ENCODE results near the gene FAM20C. TPM values are rescaled to one million over a fixed set of nuclear protein-coding genes. Genes with fewer than 3 reads are reported as not detected.

FAM20C gene
- total RNA-seq, 4 donors from 2014 or later, result 3.8 to 28.8 (median 16.4) TPM

DNA sequence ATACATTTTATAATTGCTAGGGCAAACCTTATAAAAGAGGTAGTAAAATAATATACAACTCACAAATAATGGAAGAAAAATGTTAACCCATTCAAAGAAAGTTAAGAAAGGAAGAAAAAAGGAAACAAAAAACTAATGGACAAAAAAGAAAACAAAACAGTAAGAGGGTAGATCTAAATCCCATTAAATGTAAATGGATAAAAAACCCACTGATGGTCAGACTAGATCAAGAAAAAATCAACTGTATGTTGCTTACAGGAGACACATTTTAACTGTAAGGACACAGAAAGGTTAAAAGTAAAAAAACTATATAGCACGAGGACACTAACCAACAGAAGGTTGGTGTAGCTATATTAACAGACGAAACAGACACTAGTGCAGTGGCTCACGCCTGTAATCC is 115.6 kb downstream of the FAM20C start:
- intact Hi-C loops (cut with DNase I; ENCODE audit: low total_unique reads), result no loop called here
- DNase-seq, result no peak
- Histone ChIP-seq H3K9me3 (no peaks in the 10 kb centered on the region), H3K4me1 (no peaks in the 10 kb centered on the region), H3K27me3 (no peaks in the 10 kb centered on the region), H3K36me3 (no peaks in the 10 kb centered on the region), H3K27ac (no peak overlapping the region), H3K4me3 (no peak overlapping the region)
- TF ChIP-seq, protein P1, sequence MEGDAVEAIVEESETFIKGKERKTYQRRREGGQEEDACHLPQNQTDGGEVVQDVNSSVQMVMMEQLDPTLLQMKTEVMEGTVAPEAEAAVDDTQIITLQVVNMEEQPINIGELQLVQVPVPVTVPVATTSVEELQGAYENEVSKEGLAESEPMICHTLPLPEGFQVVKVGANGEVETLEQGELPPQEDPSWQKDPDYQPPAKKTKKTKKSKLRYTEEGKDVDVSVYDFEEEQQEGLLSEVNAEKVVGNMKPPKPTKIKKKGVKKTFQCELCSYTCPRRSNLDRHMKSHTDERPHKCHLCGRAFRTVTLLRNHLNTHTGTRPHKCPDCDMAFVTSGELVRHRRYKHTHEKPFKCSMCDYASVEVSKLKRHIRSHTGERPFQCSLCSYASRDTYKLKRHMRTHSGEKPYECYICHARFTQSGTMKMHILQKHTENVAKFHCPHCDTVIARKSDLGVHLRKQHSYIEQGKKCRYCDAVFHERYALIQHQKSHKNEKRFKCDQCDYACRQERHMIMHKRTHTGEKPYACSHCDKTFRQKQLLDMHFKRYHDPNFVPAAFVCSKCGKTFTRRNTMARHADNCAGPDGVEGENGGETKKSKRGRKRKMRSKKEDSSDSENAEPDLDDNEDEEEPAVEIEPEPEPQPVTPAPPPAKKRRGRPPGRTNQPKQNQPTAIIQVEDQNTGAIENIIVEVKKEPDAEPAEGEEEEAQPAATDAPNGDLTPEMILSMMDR (IDR thresholded peaks at IDR 0.05), result no peak
- TF ChIP-seq POLR2A (IDR thresholded peaks at IDR 0.05), result no peak

DNA sequence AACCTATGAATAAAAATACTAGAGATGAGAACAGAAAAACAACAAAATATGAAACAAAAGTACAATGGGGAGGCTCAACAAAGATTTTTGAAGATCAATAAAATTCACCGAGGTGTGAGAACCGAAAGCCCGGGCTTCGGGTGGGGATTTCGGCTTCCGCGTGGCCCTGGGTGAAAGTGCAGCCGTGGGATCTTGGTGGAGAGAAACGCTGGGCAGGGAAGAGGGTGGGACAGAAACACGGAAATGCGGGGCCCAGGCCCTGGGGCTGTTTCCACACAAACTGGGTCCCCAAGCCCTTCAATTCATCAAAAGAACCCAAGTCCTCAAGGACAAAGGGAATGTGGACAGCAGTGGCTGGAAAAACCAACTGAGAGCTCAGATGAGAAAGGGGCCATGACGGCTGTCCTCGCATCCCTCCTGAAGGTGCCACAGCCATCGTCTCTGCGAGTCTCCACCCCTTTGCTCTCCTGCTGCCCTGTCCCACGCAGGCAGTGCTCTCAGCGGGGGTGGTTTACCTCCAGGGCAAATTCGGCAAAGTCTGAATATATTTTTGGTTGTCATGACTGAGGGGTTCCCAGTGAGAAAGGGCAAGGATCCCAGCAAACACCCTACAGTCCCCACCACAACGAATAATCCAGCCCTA is 117.3 kb downstream of the FAM20C start:
- Histone ChIP-seq H3K36me3 (no peaks in the 10 kb centered on the region), H3K4me1 (no peaks in the 10 kb centered on the region), H3K27me3 (no peaks in the 10 kb centered on the region), H3K9me3 (no peaks in the 10 kb centered on the region), H3K4me3 (no peak overlapping the region), H3K27ac (no peak overlapping the region)
- intact Hi-C loops (cut with DNase I; ENCODE audit: low total_unique reads), result no loop called here
- DNase-seq, result no peak
- TF ChIP-seq, protein P1 (IDR thresholded peaks at IDR 0.05), result no peak
- no peak for TF ChIP-seq POLR2A (IDR thresholded peaks at IDR 0.05)

Other genes starting within 250 kb of the FAM20C start
- not detected for gene FOXL3, start 97.6 kb downstream of the FAM20C start, total RNA-seq